Measurements from ENCODE around the gene GAN.
"Not testable (repeated sequence)": the region's sequence is repeated elsewhere in the genome, so short reads cannot be mapped to it uniquely, and the experiment has no call there.

Gene GAN

DNA sequence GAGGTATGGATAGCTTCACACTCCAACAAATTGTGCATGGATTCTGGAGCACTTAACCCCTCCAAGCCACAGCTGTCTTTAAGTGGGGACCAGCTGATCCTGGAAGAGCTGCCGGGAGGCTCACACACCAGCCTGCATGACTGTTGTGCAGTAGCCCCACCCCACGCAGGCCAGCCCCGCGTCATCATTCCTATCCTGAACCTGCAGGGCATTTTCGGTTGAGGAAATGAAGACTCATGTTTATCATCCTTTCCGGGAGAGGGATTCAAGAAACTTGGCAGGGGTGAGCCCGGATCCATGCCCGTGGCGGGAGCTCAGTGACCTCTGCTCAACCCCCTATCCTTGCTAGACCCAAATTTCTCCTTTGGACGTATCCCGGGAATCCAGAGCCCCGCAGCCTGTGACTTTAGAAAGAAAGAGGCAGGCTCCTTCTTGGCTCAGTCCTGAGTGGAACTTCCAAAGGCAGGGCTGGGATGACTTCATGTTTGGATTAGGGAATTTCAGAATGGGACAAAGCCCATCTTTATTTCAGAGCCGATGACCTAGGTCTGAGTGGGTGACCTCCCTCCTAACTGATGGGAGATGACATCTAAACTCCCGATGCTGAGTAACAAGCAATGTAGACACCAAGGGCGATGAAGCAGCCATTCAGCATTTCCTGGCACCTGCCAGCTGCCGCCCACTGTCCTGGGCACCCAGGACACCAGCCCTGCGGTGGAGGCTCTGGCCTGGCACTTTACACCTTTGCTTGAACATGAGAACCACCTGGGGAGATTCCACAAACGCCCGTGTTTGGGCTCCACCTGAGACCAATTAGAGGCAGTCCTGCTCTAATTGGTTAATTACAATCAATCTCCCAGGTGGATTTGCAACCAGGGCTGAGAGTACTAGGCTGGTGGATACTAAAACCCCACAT lies 86.5 kb downstream of the GAN start:
- no peak for DNase-seq

DNA sequence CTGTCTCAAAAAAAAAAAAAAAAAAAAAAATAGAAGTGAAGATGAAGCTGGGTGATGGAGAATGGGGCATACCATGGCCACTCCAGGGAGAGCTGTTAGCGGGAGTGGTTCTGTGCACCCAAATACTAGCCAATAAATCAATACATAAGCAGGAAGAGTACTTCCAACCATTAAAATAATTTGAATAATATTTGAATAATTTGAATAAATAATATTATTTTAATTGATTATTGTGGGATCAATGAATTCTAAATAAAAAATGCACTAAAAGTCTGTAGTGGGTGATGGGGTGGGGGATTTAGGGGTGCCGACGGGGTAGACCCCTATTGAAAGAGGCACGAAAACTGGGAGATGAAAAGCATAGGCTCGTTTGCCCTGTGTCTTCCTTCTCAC lies 88.4 kb downstream of the GAN start:
- no peak for DNase-seq

DNA sequence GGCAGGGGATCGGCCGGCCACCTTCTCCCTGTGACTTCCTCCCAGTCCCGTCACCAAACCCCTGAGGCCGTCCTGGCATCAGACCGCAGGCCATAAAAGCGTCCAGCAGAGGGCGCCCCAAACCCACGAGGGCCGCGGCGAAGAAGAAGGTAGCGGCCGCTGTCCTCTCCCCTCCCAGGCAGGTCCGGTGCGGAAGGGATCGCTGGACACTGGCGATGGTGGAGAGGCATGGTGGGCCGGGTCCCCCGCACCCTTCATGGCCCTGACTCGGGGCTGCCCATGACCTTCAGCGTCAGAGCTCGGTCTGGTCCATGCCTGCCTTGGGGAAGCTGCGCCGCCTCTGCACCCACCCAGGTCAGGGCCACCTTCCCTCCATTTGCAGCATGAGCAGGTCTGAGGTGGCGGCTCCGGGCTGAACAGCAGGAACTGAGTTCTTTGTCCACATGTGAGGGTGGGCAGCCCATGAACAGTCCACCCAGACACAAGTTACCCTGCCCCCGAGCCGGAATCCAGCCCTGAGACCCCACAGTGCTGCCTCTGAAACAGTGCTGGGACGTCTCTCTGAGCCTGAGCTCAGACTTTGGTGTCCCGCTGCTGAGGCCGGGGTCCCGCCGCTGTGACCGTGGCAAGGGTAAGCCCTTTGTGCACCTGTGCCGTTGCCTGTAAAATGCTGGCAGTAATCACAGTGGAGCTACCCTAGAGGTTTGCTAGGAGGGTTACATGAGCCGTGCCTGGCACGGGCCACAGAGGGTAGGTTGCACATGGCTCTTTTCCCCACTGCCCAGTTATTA lies 89.0 kb downstream of the GAN start:
- peak; percentile 87 for DNase-seq

DNA sequence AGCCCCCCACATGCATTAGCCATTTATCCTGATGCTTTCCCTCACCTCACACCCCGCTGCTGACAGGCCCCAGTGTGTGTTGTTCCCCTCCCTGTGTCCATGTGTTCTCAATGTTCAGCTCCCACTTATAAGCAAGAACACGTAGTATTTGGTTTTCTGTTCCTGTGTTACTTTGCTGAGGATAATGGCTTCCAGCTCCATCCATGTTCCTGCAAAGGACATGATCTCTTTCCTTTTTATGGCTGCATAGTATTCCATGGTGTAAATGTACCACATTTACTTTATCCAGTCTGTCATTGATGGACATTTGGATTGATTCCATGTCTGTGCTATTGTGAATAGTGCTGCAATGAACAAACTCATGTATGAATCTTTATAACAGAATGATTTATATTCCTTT lies 90.2 kb downstream of the GAN start:
- not testable (repeated sequence) for DNase-seq

DNA sequence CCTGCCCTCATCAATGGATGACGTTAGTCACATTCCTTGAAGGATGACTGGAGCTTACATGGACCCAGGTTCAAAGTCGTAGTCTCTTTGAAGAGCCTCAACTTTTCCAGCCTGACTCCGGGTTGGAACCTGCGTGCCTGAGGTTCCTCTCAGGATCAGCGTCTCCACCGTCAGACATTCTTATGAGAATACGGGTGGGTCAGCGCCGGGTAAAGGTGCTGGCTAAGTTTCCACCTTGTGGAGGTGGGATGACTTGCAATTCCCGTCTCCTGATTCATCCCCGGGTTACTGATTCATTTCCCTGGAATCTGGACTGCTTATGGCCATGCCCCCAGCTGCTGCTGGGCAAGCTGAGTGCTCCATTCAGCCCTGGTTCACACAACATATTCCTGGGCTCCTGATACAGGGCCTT lies 90.9 kb downstream of the GAN start:
- no peak for DNase-seq

DNA sequence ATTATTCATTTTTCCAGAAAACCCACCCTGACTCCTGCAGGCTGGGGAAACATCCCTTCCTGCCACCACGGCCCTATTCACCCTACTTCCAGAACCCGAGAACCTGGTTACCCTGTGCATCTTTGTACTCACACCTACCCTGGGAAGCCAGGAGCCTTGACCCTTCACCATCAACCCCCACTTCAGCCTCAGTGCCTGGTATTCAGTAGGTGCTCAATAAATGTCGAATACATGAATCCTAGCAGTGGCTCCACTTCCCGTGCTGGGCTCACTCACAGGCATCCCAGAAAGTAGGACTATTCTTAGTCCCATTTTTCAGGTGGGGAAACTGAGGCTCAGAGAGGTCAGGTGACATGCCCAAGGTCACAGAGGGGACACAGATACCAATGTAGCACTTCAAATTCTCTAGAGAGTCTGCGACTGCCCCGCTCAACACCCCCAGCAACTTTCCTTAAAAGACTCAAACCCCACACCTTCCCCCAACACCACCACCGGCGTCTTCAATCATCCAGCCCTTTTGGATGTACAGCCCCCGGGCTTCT lies 93.7 kb downstream of the GAN start:
- DNase-seq, result no peak

DNA sequence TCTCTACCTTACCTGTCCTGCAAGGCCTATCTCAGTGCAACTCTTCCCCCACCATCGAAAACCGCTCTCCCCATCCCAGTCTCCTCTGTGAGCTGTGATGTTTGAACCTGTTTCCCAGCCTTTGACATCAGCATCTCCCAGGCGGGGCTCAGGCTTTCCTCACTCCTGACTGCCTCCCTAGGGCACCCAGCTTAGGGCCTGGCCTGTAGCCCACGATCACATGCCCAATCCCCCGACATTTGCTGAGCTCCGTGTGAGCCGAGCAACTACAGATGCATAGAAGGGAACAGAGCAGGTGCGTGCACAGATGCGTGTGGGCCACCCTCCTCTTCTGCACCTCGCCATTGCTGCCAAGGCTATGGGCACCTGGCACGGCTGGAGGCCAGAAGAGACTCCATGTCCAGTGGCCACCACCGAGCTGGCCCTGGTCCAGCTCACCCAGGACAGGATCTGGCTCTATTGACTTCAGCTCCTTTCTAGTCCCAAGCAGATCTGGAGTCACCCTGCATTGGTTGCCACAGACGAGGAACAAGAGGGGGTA lies 94.3 kb downstream of the GAN start:
- DNase-seq, result no peak

DNA sequence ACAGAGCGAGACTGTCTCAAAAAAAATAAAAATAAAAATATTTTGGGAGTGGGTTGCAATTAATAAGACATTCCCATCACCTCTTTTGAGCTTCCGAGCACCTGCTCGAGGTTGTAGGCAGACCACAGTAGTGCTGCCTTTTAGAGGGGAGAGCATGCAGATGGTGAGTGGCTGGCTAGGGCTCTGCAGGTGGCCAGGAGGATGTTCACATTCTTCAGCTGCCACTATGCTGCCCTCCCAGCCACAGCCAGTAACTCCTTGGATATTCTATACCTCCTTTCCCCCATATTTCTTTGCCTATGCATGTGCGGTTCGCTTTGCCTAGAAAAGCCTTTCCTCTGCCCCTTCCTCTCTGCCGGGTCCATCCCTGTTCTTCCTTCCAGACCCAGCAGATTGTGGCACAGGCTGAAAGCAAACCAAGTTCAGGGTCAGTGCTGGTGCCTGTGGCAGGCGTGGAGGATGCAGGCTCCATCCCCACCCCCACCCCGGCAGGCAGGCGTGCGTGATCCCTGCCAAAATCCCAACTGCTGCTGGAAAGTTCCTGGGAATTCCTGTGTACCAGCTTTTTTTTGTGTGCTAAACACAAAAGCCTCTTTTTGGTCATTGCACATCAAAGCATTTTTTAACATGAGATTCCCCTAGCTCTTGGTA lies 96.0 kb downstream of the GAN start:
- DNase-seq, result no peak

DNA sequence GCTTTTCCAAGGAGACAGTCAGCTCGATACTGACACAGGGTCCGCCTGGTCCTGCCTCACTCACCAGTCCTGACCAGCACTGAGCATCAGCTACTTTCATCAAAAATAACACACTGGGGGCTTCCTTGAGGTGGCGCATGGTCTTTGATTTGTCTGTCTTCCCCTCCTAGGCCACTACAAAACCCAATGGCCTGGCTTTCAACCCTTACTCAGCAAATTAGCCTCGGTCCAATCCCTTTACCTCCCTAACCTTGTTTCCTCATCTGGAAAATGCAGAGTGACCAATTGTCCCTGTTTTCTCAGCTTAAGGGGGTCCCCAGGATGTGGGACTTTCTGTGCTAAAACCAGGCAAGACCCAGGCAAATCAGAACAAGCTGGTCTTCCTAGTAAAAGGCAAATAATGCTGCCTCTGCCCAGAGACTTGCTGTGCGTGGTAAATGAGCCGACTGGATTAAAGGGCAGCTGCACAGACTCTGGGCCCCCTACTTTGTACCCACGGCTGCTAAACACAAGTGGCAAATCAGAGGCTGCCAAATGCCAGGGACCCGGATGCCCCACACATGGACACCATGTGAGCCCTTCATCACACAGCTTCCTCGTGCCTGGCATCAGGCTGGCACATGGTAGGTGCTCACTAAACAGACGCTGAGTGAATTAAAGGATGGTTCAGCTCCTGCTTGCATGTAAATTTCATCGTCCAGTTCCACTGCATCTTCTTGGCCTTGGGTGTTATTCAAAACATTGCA lies 98.7 kb downstream of the GAN start:
- DNase-seq, result no peak

DNA sequence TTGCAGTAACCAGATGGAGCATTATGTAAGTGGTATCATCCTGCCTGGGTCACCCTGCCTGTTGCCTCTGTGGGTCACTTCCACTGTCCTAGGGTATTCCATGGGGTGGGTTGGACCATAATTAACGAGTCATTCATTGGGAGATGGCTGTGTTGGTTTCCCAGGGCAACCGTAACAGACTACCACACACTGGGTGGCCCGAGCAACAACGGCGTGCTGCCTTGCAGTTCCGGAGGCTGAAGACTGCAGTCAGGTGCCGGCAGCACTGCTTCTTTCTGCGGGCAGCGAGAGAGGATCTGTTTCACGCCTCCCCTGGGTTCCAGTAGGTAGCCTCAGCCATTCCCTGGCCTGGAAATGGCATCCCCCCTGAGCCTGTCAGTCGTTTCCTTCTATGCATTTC lies 101.0 kb downstream of the GAN start:
- no peak for DNase-seq

DNA sequence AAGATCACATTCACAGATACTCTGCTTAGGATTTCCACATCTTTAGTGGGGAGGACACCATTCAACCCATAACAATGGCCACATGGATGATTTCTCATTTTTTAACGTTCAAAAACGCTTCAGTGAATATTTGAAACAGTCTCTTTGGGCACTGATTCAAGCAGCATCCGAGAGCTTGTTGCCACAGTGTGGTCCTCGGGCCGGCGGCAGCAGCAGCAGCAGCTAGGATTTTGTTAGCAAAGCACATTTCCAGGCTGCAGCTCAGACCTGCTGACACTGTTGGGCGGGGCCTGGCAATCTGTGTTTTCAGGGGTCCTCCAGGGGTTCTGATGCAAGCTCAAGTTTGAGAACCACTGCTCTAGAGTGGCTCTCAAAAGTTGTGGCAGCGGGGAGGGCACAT lies 102.0 kb downstream of the GAN start:
- DNase-seq, result no peak

DNA sequence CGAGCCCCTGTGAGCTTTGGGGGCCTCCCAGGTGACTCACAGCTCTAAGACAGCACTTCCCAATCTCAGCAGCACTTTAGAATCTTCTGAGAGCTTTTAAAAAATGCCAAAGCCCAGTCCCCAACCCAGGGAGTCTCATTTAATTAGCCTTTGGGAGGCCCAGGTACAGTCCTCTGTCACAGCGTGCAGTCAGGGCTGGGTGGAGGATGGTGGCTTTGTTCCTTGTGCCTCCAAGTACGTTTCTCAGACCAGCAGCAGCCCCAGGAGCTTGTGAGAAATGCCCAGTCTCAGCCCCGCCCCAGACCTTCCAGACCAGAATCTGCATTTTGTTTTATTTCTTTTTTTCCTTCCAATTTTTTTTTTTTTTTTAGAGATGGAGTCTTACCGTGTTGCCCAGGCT lies 102.4 kb downstream of the GAN start:
- DNase-seq, result no peak

DNA sequence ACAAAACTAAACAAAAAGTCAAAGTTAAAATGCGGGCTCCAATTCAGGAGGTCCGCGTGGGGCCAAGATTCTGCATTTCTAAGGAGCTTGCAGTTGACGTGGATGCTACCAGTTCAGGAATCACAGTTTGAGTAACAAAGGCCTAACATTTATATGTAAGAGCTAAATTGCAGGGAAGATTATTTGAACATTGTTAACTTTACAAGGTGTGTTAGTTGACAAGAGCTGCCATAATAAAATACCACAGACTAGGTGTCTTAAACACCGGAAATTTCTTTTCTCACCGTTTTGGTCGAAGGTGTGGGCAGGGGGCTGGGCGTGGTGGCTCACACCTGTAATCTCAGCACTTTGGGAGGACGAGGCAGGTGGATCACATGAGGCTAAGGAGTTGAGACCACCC lies 105.0 kb downstream of the GAN start:
- DNase-seq, result no peak

DNA sequence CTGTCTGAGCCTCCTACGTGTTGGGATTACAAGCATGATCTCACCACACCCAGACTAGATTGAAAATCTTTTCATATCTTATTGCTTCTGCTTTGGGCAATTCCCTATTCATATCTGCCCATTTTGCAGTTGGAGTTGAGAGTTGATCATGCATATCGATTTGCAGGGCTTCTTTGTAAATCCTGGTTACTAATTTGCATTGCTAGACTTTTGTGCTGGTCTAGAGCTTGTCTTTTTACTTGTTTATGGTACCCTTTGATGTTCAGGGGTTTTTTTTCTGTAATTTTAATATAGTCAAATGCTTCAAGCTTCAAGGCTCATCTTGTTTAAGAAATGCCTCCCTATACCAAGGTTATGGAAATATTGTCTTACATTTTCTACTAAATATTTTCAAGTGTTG lies 106.4 kb downstream of the GAN start:
- no peak for DNase-seq

DNA sequence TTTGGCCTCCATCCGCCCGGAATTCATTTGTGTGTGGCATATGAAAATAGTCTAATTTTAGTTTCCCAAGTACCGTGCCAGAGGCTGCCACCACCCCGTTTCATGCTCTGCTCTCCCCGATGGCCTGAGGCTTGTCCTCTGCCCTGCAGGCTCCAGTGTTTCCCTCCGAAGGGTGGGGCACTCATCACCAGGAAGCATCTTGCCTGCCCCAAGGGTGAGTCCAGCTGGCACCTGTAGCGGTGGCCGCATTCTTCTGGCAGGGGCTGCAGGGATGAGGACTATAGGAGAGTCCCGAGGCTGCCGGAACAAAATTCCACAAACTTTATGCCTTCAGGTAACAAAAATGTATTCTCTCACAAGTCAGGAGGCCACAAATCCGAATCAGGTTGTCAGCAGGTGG lies 106.8 kb downstream of the GAN start:
- no peak for DNase-seq

DNA sequence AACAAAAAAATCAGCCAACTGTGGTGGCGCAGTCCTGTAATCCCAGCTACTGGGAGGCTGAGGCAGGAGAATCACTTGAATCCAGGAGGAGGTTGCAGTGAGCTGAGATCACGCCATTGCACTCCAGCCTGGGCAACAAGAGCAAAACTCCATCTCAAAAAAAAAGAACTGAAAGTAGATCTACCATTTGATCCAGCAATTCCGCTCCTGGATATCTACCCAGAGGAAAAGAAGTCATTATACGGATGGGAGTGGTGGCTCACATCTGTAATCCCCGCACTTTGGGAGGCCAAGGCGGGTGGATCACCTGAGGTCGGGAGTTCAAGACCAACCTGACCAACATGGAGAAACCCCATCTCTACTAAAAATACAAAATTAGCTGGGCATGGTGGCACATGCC lies 107.4 kb downstream of the GAN start:
- DNase-seq, result not testable (repeated sequence)

DNA sequence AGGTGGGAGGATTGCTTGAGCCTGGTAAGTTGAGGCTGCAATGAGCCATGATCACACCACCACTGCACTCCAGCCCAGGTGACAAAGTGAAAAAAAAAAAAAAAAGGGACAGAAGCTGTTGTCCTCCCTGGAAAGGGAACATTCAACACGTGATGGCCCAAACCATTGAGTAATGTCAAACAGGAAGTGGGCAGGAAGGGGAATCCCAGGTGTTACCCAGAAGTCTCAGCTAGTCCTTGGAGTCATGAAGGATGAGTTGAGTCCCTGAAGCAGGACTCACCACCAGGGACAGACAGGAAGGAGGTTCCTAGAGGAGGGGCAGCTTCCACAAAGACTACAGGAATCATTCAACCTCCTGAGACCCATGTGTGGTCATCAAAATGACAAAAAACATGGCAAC lies 110.0 kb downstream of the GAN start:
- no peak for DNase-seq

DNA sequence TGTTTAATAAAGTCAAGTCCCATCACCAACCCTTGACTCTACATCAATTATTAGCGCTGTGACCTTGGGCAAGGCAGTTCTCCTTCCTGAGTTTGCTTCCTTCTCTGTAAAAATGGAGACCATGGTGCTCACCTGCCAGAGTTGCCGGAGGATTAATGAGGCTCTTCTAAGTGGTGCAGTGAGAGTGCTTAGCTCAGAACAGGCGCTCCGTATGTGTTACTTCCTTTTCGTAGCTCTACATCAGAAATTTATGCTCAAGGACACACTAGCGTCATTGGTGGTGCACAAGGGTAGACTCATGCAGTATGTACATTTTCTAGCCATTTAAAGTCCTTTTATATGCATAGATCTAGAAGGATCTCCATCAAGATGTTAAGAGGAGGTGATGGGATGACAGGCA lies 112.5 kb downstream of the GAN start:
- DNase-seq, result no peak

DNA sequence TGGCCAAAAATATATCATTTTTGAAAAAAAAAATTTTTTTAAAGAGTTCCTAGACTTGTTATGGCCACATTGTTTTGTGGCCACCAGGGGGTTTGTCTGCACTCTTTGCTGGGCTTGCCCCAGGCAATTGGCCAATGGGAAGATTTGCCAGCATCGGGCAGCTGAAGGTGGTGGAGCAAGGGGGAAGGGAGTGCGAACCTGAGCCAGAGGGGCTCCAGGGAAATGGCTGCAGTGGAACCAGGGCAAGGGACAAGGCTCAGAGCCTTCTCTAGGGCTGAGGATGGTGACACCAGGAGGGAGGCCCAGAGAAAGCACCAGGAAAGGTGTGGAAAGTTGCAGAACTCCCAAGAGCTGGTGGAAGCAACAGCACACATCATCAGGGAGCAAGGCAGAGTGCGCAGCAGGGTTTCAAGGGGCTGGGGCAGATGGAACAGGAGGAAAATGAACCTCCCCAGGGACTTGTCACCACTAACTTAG lies 114.3 kb downstream of the GAN start:
- DNase-seq, result no peak

DNA sequence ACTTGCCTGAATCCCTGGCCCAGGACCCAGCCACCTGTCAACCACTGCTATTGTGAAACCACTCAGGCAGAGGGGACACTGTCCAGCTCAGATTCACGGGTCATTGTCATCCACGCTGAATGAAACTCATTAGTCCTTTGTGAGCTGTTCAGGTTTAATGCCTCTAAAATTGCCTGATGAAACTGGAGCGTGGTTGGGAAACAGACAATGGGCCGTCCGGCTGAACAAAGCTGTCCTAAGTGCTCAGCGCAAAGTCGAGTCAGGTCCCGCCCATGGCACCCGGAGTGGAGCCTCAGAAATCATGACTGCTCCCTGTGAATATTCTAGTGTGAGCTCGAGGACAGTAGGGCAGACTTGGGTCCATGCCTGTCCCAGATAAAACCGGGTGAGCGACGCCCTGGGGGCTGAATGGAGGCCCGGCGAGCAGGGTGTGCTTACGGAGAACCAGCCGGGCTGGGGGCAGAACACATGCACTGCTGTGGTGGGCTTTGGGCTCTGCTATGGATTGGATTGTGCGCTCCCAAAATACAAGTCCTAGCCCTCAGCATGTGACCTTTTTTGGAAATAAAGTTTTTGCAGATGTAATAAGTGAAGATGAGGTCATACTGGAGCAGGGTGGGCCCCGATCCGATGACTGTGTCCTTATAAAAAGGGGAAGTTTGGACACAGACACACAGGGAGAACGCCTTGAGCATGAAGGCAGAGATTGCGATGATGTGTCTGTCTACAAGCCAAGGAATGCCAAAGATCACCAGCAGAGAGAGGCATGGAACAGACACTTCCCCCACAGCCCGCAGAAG lies 117.0 kb downstream of the GAN start:
- peak; percentile 41 for DNase-seq

DNA sequence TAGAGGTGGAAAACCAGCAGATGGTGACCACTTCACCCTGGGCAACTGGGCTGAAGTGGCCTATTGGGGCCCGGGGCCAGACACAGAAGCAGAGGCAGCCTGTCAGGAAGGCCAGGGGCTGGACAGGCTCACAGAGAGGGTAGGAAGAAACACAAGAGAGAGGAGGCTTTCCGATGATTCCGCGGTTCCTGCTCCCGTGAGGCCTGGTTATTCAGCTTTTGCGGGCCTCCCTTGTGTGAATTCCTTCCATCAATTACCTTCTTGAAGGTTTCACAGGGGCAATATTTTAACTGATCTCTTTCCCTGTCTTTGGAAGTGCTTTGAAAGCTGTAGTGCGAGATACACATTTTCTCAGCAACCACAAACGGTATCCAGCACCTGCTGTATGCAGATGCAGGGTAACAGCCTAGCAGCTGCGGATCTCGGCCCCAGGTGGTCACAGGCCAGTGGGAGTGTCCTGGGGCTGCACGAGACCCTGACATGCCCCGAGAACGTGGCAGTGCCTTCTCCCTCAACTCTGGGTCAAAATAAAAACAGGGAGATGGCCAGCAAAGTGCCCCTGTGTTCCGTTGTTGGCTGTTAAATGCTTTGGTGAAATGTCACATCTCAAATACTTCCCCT lies 118.3 kb downstream of the GAN start:
- no peak for DNase-seq

All from femur (tissue), 1 donor.